ENCODE measurements around the gene CD5L. TPM values are rescaled to one million over a fixed set of nuclear protein-coding genes. Genes with fewer than 3 reads are reported as not detected.

The CD5L gene
- total and polyA plus RNA-seq, 2 of the 8 experiments (the other 6 are each of a cell fraction or from before 2014, with no cell fraction given), result not detected

- no peak overlapping the region for H2BK120ac ChIP-seq (replicated peaks; ENCODE audit: low read depth, low read length)
- no peak overlapping the region for H3K56ac ChIP-seq (replicated peaks; ENCODE audit: insufficient read length, low read depth, low read length)
- H3K4me3 ChIP-seq (ENCODE audit: extremely low read depth in 1 of 4, insufficient read depth in 2 of 4, low read depth in 3 of 4, low read length in 4 of 4), result no peak overlapping the region
- H3K23ac ChIP-seq (ENCODE audit: insufficient read length), result no peak overlapping the region
- H4K8ac ChIP-seq (ENCODE audit: extremely low read depth, insufficient read depth, low read length), result no peak overlapping the region
- H3K18ac ChIP-seq (ENCODE audit: extremely low read depth, low read length), result no peak overlapping the region
- no peak overlapping the region for H3K9ac ChIP-seq (replicated peaks in 1 of 4; ENCODE audit: extremely low read depth in 1 of 4, low read depth in 3 of 4, low read length in 3 of 4)
- no peak overlapping the region for H2AK5ac ChIP-seq (ENCODE audit: low read depth, low read length)
- no peak overlapping the region for H3K4ac ChIP-seq (replicated peaks; ENCODE audit: insufficient read length, low read depth, low read length)
- H2BK12ac ChIP-seq (ENCODE audit: low read depth, low read length), result no peak overlapping the region
- no peak overlapping the region for H3K14ac ChIP-seq (ENCODE audit: insufficient read length)
- no peak overlapping the region for H2BK5ac ChIP-seq (ENCODE audit: low read depth, low read length)
- H3K4me2 ChIP-seq (ENCODE audit: insufficient read depth in 1 of 2, low read depth in 2 of 2, low read length in 2 of 2), result no peak overlapping the region
- H3K4me1 ChIP-seq (replicated peaks in 1 of 4; ENCODE audit: control insufficient read depth in 3 of 4, insufficient read depth in 4 of 4, low read length in 3 of 4), result no peaks in the 10 kb centered on the region
- H2BK20ac ChIP-seq (ENCODE audit: low read length), result no peak overlapping the region
- no peak overlapping the region for H2AFZ ChIP-seq (ENCODE audit: low read length)
- ChIA-PET POLR2A (ENCODE audit: partially characterized antibody) (no interaction called here), CTCF (ENCODE audit: partially characterized antibody) (no interaction called here)
- H3K27ac ChIP-seq (ENCODE audit: low read depth, low read length), result no peak overlapping the region
- H3K9me3 ChIP-seq (ENCODE audit: insufficient read depth in 2 of 2, low read depth in 1 of 2, low read length in 1 of 2), result no peaks in the 10 kb centered on the region
- H3K36me3 ChIP-seq (ENCODE audit: control insufficient read depth in 2 of 4, insufficient read depth in 4 of 4, low read length in 3 of 4), result no peaks in the 10 kb centered on the region
- no peak for FAIRE-seq
- no peak for DNase-seq (ENCODE audit: low read depth in 1 of 2, low spot score in 2 of 2)
- no peaks in the 10 kb centered on the region for H3K27me3 ChIP-seq (replicated peaks in 1 of 4; ENCODE audit: control insufficient read depth in 3 of 4, extremely low read depth in 1 of 4, insufficient read depth in 3 of 4, low read length in 3 of 4)
- 84% methylated on average over 6 of the region's 6 CpGs; no CpG with 5 or more reads in 1 of the 2 experiments for WGBS, 2 experiments (ENCODE audit: extremely low coverage in 1 of 2, insufficient coverage in 1 of 2, insufficient read length in 1 of 2, insufficient replicate concordance in 2 of 2, low coverage in 1 of 2, low lambda C conversion rate in 2 of 2, missing lambda C conversion rate in 1 of 2)
- H3K23me2 ChIP-seq (ENCODE audit: low read depth, low read length), result no peaks in the 10 kb centered on the region
- H4K20me1 ChIP-seq (replicated peaks in 1 of 2; ENCODE audit: control insufficient read depth in 1 of 2, insufficient read depth in 2 of 2, low read length in 2 of 2), result no peaks in the 10 kb centered on the region
- H2BK15ac ChIP-seq (ENCODE audit: low read length), result no peak overlapping the region
- no peak overlapping the region for H4K5ac ChIP-seq (ENCODE audit: insufficient read length, low read depth, low read length)
- H3K79me1 ChIP-seq (ENCODE audit: low read depth, low read length), result no peaks in the 10 kb centered on the region
- H4K91ac ChIP-seq (replicated peaks; ENCODE audit: insufficient read length, low read length), result no peak overlapping the region
- H3K79me2 ChIP-seq (ENCODE audit: control insufficient read depth in 1 of 2, insufficient read depth in 2 of 2, low read length in 2 of 2), result no peaks in the 10 kb centered on the region
- TF ChIP-seq RFX5 (IDR thresholded peaks at IDR 0.05; ENCODE audit: borderline replicate concordance, low read depth, low read length) (no peak), ASH2L (IDR thresholded peaks at IDR 0.05; ENCODE audit: low read length) (no peak), TBP (IDR thresholded peaks at IDR 0.05; ENCODE audit: low read depth, low read length) (no peak)
These were observed 8.5 kb downstream of the CD5L start for GRCh38 chr1:157833145-157833544.
